ENCODE measurements around the gene CDYL2. TPM values are rescaled to one million over a fixed set of nuclear protein-coding genes. Genes with fewer than 3 reads are reported as not detected.
A peak's percentile ranks its signal among the peaks of the same experiment; 100 is the strongest.

CDYL2 gene
- total RNA-seq, 4 donors from 2014 or later, result 0.80 to 3.5 (median 2.3) TPM

DNA sequence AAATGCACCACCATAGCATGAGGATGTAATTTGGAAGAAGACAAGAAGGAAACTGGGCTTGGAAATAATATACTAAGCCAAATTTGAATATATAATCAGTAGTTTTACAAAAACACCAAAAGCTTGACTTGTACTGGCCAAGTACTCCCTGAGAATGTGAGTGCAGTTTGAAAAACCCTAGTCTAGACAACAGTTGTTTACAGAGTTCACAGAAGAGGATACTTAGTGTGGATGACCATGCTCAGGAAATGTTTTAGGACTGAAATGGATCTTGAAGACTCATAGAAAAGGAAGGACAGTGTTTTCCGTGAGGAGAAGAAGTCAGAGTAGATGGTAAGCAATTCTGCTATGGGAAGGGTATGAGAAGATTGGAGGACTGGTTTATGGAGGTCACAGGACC lies 1.9 kb upstream of the CDYL2 start:
- in situ Hi-C loops (cut with MboI; ENCODE audit: low pct_ligation_motif_present in 1 of 4, low pct_unique_long_range_greater_than_20kb in 1 of 4, low sequenced_read_pairs in 3 of 4), result loop anchor here (25.0 kb wide), 1 partner anchor 269 kb away; the partner anchor contains the start of gene DYNLRB2 (in 4 of the 4)
- peaks cover 0 to 10% (median 2%) of the 10 kb centered on the region in 4 donors for H3K4me1 ChIP-seq
- DNase-seq, result no peak
- H3K27ac ChIP-seq, result no peak overlapping the region
- no peaks in the 10 kb centered on the region for H3K36me3 ChIP-seq
- TF ChIP-seq, protein P1, sequence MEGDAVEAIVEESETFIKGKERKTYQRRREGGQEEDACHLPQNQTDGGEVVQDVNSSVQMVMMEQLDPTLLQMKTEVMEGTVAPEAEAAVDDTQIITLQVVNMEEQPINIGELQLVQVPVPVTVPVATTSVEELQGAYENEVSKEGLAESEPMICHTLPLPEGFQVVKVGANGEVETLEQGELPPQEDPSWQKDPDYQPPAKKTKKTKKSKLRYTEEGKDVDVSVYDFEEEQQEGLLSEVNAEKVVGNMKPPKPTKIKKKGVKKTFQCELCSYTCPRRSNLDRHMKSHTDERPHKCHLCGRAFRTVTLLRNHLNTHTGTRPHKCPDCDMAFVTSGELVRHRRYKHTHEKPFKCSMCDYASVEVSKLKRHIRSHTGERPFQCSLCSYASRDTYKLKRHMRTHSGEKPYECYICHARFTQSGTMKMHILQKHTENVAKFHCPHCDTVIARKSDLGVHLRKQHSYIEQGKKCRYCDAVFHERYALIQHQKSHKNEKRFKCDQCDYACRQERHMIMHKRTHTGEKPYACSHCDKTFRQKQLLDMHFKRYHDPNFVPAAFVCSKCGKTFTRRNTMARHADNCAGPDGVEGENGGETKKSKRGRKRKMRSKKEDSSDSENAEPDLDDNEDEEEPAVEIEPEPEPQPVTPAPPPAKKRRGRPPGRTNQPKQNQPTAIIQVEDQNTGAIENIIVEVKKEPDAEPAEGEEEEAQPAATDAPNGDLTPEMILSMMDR (IDR thresholded peaks at IDR 0.05), result no peak
- TF ChIP-seq POLR2A (IDR thresholded peaks at IDR 0.05) (no peak), POLR2AphosphoS5 (IDR thresholded peaks at IDR 0.05) (no peak), EP300 (IDR thresholded peaks at IDR 0.05; ENCODE audit: low read depth) (no peak)
- intact Hi-C loops (cut with DNase I; ENCODE audit: low total_unique reads), result no loop called here
- 98 to 100% methylated on average over 1 of the region's 1 CpG for WGBS, 2 donors (ENCODE audit: low coverage in 1 of 2)
- no peaks in the 10 kb centered on the region for H3K9me3 ChIP-seq
- no peaks in the 10 kb centered on the region for H3K27me3 ChIP-seq
- H3K4me3 ChIP-seq, result no peak overlapping the region

DNA sequence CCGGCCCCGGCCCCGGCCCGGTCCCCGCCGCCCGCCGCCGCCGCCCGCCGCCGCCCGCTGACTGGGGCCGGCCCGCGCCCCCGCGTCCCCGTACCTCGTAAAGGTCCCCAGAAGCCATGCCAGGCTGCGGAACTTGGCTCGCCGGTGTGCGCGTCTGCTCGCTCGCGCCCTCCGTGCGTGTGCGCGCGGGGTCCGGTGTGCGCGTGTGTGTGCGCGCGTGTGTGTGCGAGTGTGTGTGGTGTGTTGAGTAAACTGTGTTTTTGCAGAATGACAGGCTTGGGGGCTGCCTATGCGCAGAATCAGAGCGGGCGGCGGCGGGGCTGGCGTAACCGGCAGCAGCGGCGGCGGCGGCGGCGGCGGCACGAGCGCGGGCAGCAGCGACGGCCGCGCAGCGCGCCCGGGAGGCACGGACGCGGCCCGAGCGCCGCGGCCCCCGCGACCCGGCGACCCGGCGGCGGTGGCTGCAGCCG lies 307 bp downstream of the CDYL2 start:
- in situ Hi-C loops (cut with MboI; ENCODE audit: low pct_ligation_motif_present in 1 of 4, low pct_unique_long_range_greater_than_20kb in 1 of 4, low sequenced_read_pairs in 3 of 4), result loop anchor here (25.0 kb wide), 1 partner anchor 267 kb away; the partner anchor contains the start of gene DYNLRB2 (in 4 of the 4)
- intact Hi-C loops (cut with DNase I; ENCODE audit: low total_unique reads), result no loop called here
- Histone ChIP-seq H3K36me3 (no peaks in the 10 kb centered on the region), H3K9me3 (no peaks in the 10 kb centered on the region), H3K27ac (peak overlapping the region in 3 of 4 donors; percentile 51 to 79 (median 56)), H3K27me3 (no peaks in the 10 kb centered on the region), H3K4me3 (peak overlapping the region; percentile 59 to 78 (median 60)), H3K4me1 (peaks cover 0 to 10% (median 2%) of the 10 kb centered on the region in 4 donors)
- WGBS, 2 donors (ENCODE audit: low coverage in 1 of 2), result 1% methylated on average over 70 of the region's 80 CpGs; no CpG with 5 or more reads in 1 of the 2 donors
- peak; percentile 34 for DNase-seq
- TF ChIP-seq POLR2AphosphoS5 (IDR thresholded peaks at IDR 0.05), result peak in 1 of 3 donors; percentile 23
- TF ChIP-seq POLR2A (IDR thresholded peaks at IDR 0.05), result no peak

DNA sequence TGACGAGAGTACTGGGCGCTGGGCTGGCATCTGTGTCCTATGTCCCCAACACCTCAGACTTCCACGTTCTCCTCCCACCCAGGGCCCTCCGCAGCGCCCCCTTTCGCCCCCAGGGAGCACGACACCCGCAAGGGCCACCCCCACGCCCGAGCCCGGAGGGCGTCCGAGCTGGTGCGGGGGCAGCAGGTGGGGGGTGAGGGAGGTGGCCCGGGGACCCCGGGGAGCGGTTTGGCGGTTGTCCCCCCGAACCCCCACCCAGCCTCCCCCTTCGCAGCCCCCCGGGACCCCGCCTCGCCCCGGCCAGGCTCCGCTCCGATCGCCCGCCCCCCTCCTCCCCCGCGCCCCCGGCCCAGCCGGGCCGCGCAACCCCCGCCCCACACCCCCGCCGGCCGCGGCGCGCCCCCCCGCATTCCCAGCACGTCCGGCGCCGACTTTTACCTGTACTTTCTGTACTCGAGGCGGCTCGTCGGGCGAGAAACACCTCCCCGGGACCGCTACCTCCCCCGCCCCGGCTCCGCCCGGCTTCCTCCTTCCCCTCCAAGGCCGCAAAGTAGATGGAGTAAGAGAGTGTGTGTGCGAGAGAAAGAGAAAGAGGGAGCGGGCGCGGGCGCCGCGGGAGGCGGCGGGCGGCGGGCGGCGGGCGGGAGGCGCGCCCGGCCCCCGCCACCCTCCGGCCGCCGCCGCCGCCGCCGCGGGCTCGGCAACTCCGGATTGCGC lies 901 bp downstream of the CDYL2 start:
- no peak overlapping the region for H3K27ac ChIP-seq
- H3K4me1 ChIP-seq, result peaks cover 0 to 10% (median 2%) of the 10 kb centered on the region in 4 donors
- H3K4me3 ChIP-seq, result peak overlapping the region in 3 of 4 donors; percentile 47 to 63 (median 59)
- H3K9me3 ChIP-seq, result no peaks in the 10 kb centered on the region
- WGBS, 2 donors (ENCODE audit: low coverage in 1 of 2), result 5% methylated on average over 49 of the region's 87 CpGs; no CpG with 5 or more reads in 1 of the 2 donors
- TF ChIP-seq EP300 (IDR thresholded peaks at IDR 0.05; ENCODE audit: low read depth), result no peak
- TF ChIP-seq POLR2AphosphoS5 (IDR thresholded peaks at IDR 0.05), result no peak
- no peak for TF ChIP-seq POLR2A (IDR thresholded peaks at IDR 0.05)
- TF ChIP-seq, protein P1 (IDR thresholded peaks at IDR 0.05), result peak in 3 of 5 experiments; percentile 26 to 45 (median 39)
- DNase-seq, result peak; percentile 26
- intact Hi-C loops (cut with DNase I; ENCODE audit: low total_unique reads), result no loop called here
- in situ Hi-C loops (cut with MboI; ENCODE audit: low pct_ligation_motif_present in 1 of 4, low pct_unique_long_range_greater_than_20kb in 1 of 4, low sequenced_read_pairs in 3 of 4), result loop anchor here (25.0 kb wide), 1 partner anchor 266 kb away; the partner anchor contains the start of gene DYNLRB2 (in 4 of the 4)
- no peaks in the 10 kb centered on the region for H3K27me3 ChIP-seq
- no peaks in the 10 kb centered on the region for H3K36me3 ChIP-seq

DNA sequence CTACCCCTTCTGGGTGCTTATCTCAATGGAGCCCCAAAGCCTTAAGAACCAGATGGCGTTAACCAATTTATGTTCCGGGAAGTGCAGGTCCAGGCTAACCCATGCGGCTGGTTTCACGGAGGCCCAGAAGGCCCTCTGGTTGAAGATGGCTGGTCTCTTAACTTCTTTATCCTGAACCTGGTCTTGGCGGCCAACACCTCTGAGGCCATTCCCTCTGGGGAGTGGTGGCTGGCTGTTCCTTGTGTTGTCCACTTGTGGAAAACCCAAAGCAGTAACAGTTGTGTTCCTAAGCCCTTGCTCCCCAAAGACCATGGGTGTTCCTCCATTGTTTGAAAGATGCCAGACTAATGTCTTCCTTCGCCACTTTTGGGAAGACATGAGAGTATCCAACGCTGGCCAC lies 1.5 kb downstream of the CDYL2 start:
- no peak for TF ChIP-seq POLR2A (IDR thresholded peaks at IDR 0.05)
- TF ChIP-seq POLR2AphosphoS5 (IDR thresholded peaks at IDR 0.05), result no peak
- no peak for TF ChIP-seq EP300 (IDR thresholded peaks at IDR 0.05; ENCODE audit: low read depth)
- TF ChIP-seq, protein P1 (IDR thresholded peaks at IDR 0.05), result no peak
- H3K27ac ChIP-seq, result no peak overlapping the region

More for the DNA sequence above, 1.5 kb downstream of the CDYL2 start:
- H3K4me1 ChIP-seq, result peaks cover 0 to 10% (median 2%) of the 10 kb centered on the region in 4 donors
- intact Hi-C loops (cut with DNase I; ENCODE audit: low total_unique reads) (no loop called here), in situ Hi-C loops (cut with MboI; ENCODE audit: low pct_ligation_motif_present in 1 of 4, low pct_unique_long_range_greater_than_20kb in 1 of 4, low sequenced_read_pairs in 3 of 4) (loop anchor here (25.0 kb wide), 1 partner anchor 266 kb away; the partner anchor contains the start of gene DYNLRB2 (in 4 of the 4))
- DNase-seq, result no peak
- H3K9me3 ChIP-seq, result no peaks in the 10 kb centered on the region
- H3K36me3 ChIP-seq, result no peaks in the 10 kb centered on the region
- H3K27me3 ChIP-seq, result no peaks in the 10 kb centered on the region
- H3K4me3 ChIP-seq, result peak overlapping the region in 2 of 4 donors; percentile 59 to 63
- 99% methylated on average over 7 of the region's 7 CpGs; no CpG with 5 or more reads in 1 of the 2 donors for WGBS, 2 donors (ENCODE audit: low coverage in 1 of 2)
